Heart left ventricle (tissue), 16 donors: Measurements from ENCODE around the gene ANKLE1. TPM values are rescaled to one million over a fixed set of nuclear protein-coding genes. Genes with fewer than 3 reads are reported as not detected.

Experiments used
- ATAC-seq, 4 donors: fragments of 200-7000 bp; cut with Tn5 transposase; one replicate each; pipeline ENCODE4 v1.9.1; 2020 to 2022; ENCODE audit warnings: moderate library complexity in 4 of 4, mild to moderate bottlenecking in 3 of 4, moderate number of reproducible peaks in 1 of 4
- DNase-seq, 5 donors: peaks; one replicate each; pipeline ENCODE4 v3.0.0-alpha.2; 2020
- H3K27ac ChIP-seq, 12 donors: fragments of 200-600 bp; sonication (generic) in 4 of 12; one replicate each; pipeline versions ENCODE4 v1.5.0 to v1.8.0; 2016 to 2022; ENCODE audit warnings: mild to moderate bottlenecking in 2 of 12
- H3K27me3 ChIP-seq, 9 donors: fragments of 200-600 bp; sonication (generic) in 2 of 9; one replicate each; pipeline versions ENCODE4 v1.5.1 to v1.8.0; 2016 to 2022; ENCODE audit warnings: mild to moderate bottlenecking in 3 of 9
- H3K36me3 ChIP-seq, 9 donors: fragments of 200-600 bp; sonication (generic) in 2 of 9; one replicate each; pipeline versions ENCODE4 v1.5.0 to v1.8.0; 2018 to 2022; ENCODE audit warnings: mild to moderate bottlenecking in 2 of 9
- H3K4me1 ChIP-seq, 12 donors: fragments of 200-600 bp; sonication (generic) in 4 of 12; one replicate each; pipeline versions ENCODE4 v1.5.0 to v1.8.0; 2016 to 2022; ENCODE audit warnings: mild to moderate bottlenecking in 3 of 12
- H3K4me3 ChIP-seq, 12 donors: fragments of 200-600 bp; sonication (generic) in 4 of 12; one replicate each; pipeline versions ENCODE4 v1.5.0 to v1.8.0; 2017 to 2022; ENCODE audit warnings: mild to moderate bottlenecking in 9 of 12, moderate library complexity in 4 of 12
- H3K9me3 ChIP-seq, 12 donors: fragments of 200-600 bp; sonication (generic) in 4 of 12; one replicate each; pipeline versions ENCODE4 v1.5.0 to v1.8.0; 2016 to 2022; ENCODE audit warnings: mild to moderate bottlenecking in 1 of 12
- POLR2A ChIP-seq, 2 donors: fragments of 450-650 bp; IDR thresholded peaks; one replicate each; pipeline ENCODE4 v1.6.1; 2017; ENCODE audit warnings: antibody characterized with exemption in 2 of 2, mild to moderate bottlenecking in 2 of 2, moderate library complexity in 2 of 2
- WGBS, 4 donors: extraction: QIAGEN DNeasy Blood & Tissue Kit in 2 of 4; methylation state at CpG; one replicate each; pipeline versions ENCODE4 v1.1.5 to v1.1.7; 2013 to 2018; 5-methylcytosine and 5-hydroxymethylcytosine counted together
- intact Hi-C, 10 donors: fragments of 100-400 bp; cut with DNase I; formaldehyde crosslinking; loops; one replicate each; pipeline versions ENCODE4 v1.11.1 to v1.14.2; 2022
- polyA plus RNA-seq, 2 donors: library from polyadenylated mRNA; stranded (reverse); fragments of 200-250 nt; gene quantifications; one replicate each; pipeline ENCODE4 v1.2.3, GENCODE V29; 2013
- total RNA-seq, 9 donors: library from RNA; depleted of rRNA in 2 of 9; stranded (reverse); fragments of >200 nt in 2 of 9; fragmentation: NEBNext Ultra II Directional in 3 of 9; extraction: Animal tissue kit (Norgen Biotek cat#: 25700) in 3 of 9; gene quantifications; one replicate each; pipeline versions ENCODE4 v1.1.0 to v1.2.4, GENCODE V29; 2016 to 2023
- TF ChIP-seq, protein P1 (sequence below), 12 donors: fragments of 200-600 bp; sonication (generic) in 4 of 12; IDR thresholded peaks; one replicate each; pipeline versions ENCODE4 v1.5.0 to v1.8.0; 2018 to 2022; ENCODE audit warnings: antibody characterized with exemption in 12 of 12, mild to moderate bottlenecking in 5 of 12
- donor health status: ischemic (EF 13 %, LVEDD 7.1; RV severe dilation, severe dysfunction).
- donor health status: healthy with polysubstance abuse.
- donor health status: DM: no; HTN: yes; CAD: no.
- donor health status: DM: no; HTN: no; CAD: no.
- donor health status: ischemic (EF 25% LVEDD 6.9; RV normal size, moderate dysfunction).
- donor health status: ischemic (EF 25% LVEDD 5.7; RV mildly dilated, moderate dysfunction).
- donor health status: healthy.
- donor health status: DM: yes; HTN: yes; CAD: no.
- donor health status: ischemic (EF 35%, LVEDD 5.7; RV mildly dilated, moderate dysfunction).
- donor health status: nonischemic (EF 11% LVEDD 7.7; RV severe dilation, severe dysfunction).
- donor health status: DM: yes; HTN: yes; CAD: no.
- donor health status: PGD.
- donor health status: ischemic (EF 29% LVEDD 5.4; RV normal size, mild dysfunction).
- donor health status: nonischemic (EF 23%, LVEDD 6.1; RV moderate dilation, normal function).

ANKLE1 gene
- total and polyA plus RNA-seq, 11 donors, result 0.07 to 0.44 (median 0.23) TPM; not detected in 2

DNA sequence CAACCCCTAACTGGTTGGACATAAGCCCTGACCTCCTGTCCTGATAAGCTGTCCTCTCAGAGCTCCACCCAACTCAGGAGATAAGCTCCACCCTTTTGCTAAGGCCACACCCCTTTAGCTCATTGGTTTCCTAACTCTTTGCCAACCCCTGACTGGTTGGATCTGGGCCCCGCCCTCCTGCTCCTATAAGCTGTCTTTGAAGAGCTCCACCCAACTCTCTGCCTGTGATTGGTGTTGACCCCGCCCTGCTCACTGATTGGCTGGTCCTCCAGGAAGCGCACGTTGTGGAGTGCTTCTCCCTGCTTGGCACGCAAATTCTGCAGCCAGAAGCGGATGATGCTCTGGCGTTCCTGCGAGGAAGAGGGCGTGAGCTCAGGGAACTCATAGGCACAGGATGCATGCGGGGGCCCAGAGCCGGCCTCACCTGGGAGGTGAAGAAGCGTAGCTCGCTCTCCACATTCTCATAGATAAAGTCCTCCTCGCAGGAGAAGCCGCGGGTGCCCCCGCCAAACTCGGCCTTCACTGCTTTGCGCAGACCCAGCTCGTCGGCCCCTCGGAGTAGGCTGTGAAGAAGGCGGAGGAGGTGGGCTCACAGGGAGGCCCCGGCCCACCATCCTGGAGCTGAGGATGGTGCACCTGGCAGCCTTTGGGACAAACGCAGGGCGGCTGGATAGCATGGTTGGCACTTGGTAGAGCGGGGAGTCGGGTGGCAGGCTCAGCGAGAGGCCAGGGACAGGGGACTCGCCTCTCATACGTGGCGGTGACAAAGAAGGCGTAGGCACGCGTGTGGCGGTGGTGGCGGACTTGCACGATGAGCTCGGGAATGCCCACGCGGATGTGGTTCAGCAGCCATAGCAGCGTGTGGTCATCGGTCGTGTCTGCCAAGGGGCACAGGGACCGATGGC lies 51.2 kb downstream of the ANKLE1 start:
- WGBS, 4 donors, result 96 to 97% (median 96%) methylated on average over 45 of the region's 45 CpGs
- peaks cover 0 to 17% (median 0%) of the 10 kb centered on the region in 9 donors for H3K27me3 ChIP-seq
- H3K27ac ChIP-seq, result no peak overlapping the region
- peaks cover 0 to 47% (median 24%) of the 10 kb centered on the region in 12 donors for H3K4me1 ChIP-seq
- peaks cover 0 to 9% (median 0%) of the 10 kb centered on the region in 9 donors for H3K36me3 ChIP-seq
- no peak for ATAC-seq
- intact Hi-C loops, result loop anchor here in 1 of 10 donors (2.0 kb wide), 1 partner anchor 22 kb away; no protein-coding TSS in a partner anchor
- no peaks in the 10 kb centered on the region for H3K9me3 ChIP-seq
- no peak overlapping the region for H3K4me3 ChIP-seq
- no peak for TF ChIP-seq POLR2A (IDR thresholded peaks at IDR 0.05)
- TF ChIP-seq, protein P1, sequence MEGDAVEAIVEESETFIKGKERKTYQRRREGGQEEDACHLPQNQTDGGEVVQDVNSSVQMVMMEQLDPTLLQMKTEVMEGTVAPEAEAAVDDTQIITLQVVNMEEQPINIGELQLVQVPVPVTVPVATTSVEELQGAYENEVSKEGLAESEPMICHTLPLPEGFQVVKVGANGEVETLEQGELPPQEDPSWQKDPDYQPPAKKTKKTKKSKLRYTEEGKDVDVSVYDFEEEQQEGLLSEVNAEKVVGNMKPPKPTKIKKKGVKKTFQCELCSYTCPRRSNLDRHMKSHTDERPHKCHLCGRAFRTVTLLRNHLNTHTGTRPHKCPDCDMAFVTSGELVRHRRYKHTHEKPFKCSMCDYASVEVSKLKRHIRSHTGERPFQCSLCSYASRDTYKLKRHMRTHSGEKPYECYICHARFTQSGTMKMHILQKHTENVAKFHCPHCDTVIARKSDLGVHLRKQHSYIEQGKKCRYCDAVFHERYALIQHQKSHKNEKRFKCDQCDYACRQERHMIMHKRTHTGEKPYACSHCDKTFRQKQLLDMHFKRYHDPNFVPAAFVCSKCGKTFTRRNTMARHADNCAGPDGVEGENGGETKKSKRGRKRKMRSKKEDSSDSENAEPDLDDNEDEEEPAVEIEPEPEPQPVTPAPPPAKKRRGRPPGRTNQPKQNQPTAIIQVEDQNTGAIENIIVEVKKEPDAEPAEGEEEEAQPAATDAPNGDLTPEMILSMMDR (IDR thresholded peaks at IDR 0.05), result no peak
- DNase-seq, result no peak

GRCh38 chr19:17333611-17334413 lies 52.1 kb downstream of the ANKLE1 start:
- intact Hi-C loops, result loop anchor here in 2 of 10 donors (2.0 kb wide), 2 partner anchors 23 to 25 kb away; partner anchors contain the start of gene DDA1 (in 1 of the 2)
- Histone ChIP-seq H3K27ac (peak overlapping the region in 11 of 12 donors; percentile 56 to 81 (median 71)), H3K36me3 (peaks cover 0 to 7% (median 0%) of the 10 kb centered on the region in 9 donors), H3K4me1 (peaks cover 0 to 48% (median 30%) of the 10 kb centered on the region in 12 donors), H3K27me3 (peaks cover 0 to 15% (median 0%) of the 10 kb centered on the region in 9 donors), H3K9me3 (no peaks in the 10 kb centered on the region), H3K4me3 (peak overlapping the region; percentile 47 to 93 (median 79))
- TF ChIP-seq, protein P1 (IDR thresholded peaks at IDR 0.05), result no peak
- no peak for TF ChIP-seq POLR2A (IDR thresholded peaks at IDR 0.05)
- WGBS, 4 donors, result 44 to 71% (median 55%) methylated on average over 30 to 52 of the region's 52 CpGs
- ATAC-seq (no peak), DNase-seq (no peak)

GRCh38 chr19:17334414-17335409 lies 53.0 kb downstream of the ANKLE1 start, which contains the start of gene ANO8:
Gene ANO8, minus strand, starts transcription at chr19:17334855. Its CDS starts 185 bp downstream, at chr19:17334670.
- peak within 1 kb of the TSS; percentile 47 to 93 (median 79) for H3K4me3 ChIP-seq
- peaks cover 0 to 40% (median 28%) of the 10 kb centered on the region in 12 donors for H3K4me1 ChIP-seq
- H3K36me3 ChIP-seq, result peaks cover 0 to 10% (median 0%) of the 10 kb centered on the region in 9 donors
- H3K27me3 ChIP-seq, result peaks cover 0 to 7% (median 0%) of the 10 kb centered on the region in 9 donors
- TF ChIP-seq, protein P1 (IDR thresholded peaks at IDR 0.05), result no peak
- peak in 1 of 2 donors; percentile 69 for TF ChIP-seq POLR2A (IDR thresholded peaks at IDR 0.05)
- intact Hi-C loops, result loop anchor here in 1 of 10 donors (2.0 kb wide), 1 partner anchor 26 kb away; the partner anchor contains the start of gene DDA1
- peak within 1 kb of the TSS in 11 of 12 donors; percentile 56 to 81 (median 71) for H3K27ac ChIP-seq
- peak; percentile 95 to 98 (median 97) for DNase-seq
- WGBS, 4 donors, result 2 to 4% (median 3%) methylated on average over 57 to 86 of the region's 86 CpGs
- H3K9me3 ChIP-seq, result no peaks in the 10 kb centered on the region
- peak; percentile 54 to 85 (median 78) for ATAC-seq
